Stimulated activated naive B cell treated with anti-CD40 and anti-IgM and Interleukin-4, amounts not matched to agents 10 μg/mL and 1 μg/mL and 100 μg/mL, for 72 hours (primary cell): ENCODE measurements around the gene SPNS1.
"Not testable (repeated sequence)": the region's sequence is repeated elsewhere in the genome, so short reads cannot be mapped to it uniquely, and the experiment has no call there.

Experiments used
- ATAC-seq, 2 donors: fragments of 150-1000 bp; cut with Tn5 transposase; replicated peaks; 2 replicates each; pipeline ENCODE4 v1.10.0; 2021; ENCODE audit warnings: moderate library complexity in 1 of 2
- DNase-seq: peaks from one replicate; pipeline ENCODE4 v3.0.0; 2021
- H3K27ac Mint-ChIP-seq: one replicate; pipeline ENCODE4 v1.8.0; 2022; ENCODE audit warnings: mild to moderate bottlenecking, mixed read lengths
- H3K27me3 Mint-ChIP-seq, 2 donors: one replicate each; pipeline ENCODE4 v1.8.0; 2022; ENCODE audit warnings: mixed read lengths in 2 of 2
- H3K36me3 Mint-ChIP-seq, 2 donors: one replicate each; pipeline ENCODE4 v1.8.0; 2022; ENCODE audit warnings: mixed read lengths in 2 of 2, mild to moderate bottlenecking in 1 of 2
- H3K4me1 Mint-ChIP-seq, 2 donors: one replicate each; pipeline ENCODE4 v1.8.0; 2022; ENCODE audit warnings: mixed read lengths in 2 of 2, mild to moderate bottlenecking in 1 of 2
- H3K4me3 Mint-ChIP-seq, 2 donors: one replicate each; pipeline ENCODE4 v1.8.0; 2022; ENCODE audit warnings: mild to moderate bottlenecking in 2 of 2, mixed read lengths in 2 of 2, moderate library complexity in 1 of 2
- H3K9me3 Mint-ChIP-seq, 2 donors: one replicate each; pipeline ENCODE4 v1.8.0; 2022; ENCODE audit warnings: mixed read lengths in 2 of 2, mild to moderate bottlenecking in 1 of 2

The SPNS1 gene

DNA sequence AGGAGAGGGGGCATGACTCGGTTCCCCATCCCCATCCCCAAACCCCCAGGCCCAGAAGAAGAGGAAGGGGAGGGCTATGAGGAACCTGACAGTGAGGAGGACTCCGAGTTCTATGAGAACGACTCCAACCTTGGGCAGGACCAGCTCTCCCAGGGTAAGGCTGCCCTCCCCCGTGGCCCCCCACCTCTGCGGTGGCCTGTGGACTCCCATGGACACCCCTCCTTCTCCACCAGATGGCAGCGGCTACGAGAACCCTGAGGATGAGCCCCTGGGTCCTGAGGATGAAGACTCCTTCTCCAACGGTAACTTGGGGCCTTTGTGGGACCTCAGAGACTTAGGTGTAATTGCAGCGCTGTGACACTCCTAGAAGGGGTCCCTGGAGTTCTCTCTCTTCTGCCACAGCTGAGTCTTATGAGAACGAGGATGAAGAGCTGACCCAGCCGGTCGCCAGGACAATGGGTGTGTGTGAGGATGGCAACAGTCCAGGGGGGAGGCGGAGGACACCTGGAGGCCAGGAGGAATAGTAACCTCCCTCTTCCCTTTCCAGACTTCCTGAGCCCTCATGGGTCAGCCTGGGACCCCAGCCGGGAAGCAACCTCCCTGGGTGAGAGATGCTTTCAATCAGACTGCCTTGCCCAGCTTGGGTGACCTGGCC lies 37.2 kb upstream of the SPNS1 start:
- no peak for DNase-seq
- Mint-ChIP-seq H3K36me3 (peaks cover 54 to 55% of the 10 kb centered on the region in 2 donors), H3K4me3 (no peak overlapping the region), H3K27ac (peak overlapping the region; percentile 60), H3K4me1 (peaks cover 36 to 68% of the 10 kb centered on the region in 2 donors), H3K27me3 (no peaks in the 10 kb centered on the region), H3K9me3 (peaks cover 0 to 6% of the 10 kb centered on the region in 2 donors)
- no peak for ATAC-seq

- H3K36me3 Mint-ChIP-seq, result peaks cover 47 to 50% of the 10 kb centered on the region in 2 donors
- H3K27ac Mint-ChIP-seq, result no peak overlapping the region
- peaks cover 0 to 6% of the 10 kb centered on the region in 2 donors for H3K9me3 Mint-ChIP-seq
- no peak overlapping the region for H3K4me3 Mint-ChIP-seq
- no peak for DNase-seq
- H3K27me3 Mint-ChIP-seq, result no peaks in the 10 kb centered on the region
- H3K4me1 Mint-ChIP-seq, result peaks cover 36 to 59% of the 10 kb centered on the region in 2 donors
- no peak for ATAC-seq
These were observed 35.9 kb upstream of the SPNS1 start for GRCh38 chr16:28938721-28939120.

DNA sequence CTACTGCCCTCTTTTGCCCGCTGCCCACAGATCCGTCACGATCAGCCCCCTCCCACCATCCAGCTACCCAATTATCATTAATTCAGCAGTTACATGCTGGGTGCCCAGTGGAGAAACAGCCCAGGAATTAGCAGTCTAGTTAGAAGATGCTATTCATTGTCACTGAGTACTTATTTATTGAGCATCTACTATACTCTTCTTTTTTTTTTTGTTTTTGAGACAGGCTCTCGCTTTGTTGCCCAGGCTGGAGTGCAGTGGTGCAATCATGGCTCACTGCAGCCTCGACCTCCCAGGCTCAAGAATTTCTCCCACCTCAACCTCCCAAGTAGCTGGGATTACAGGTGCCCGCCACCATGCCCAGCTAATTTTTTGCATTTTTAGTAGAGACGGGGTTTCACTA lies 34.8 kb upstream of the SPNS1 start:
- Mint-ChIP-seq H3K36me3 (peaks cover 39 to 41% of the 10 kb centered on the region in 2 donors), H3K4me1 (peaks cover 30 to 52% of the 10 kb centered on the region in 2 donors)
- H3K4me3 Mint-ChIP-seq, ATAC-seq, H3K27me3 Mint-ChIP-seq, DNase-seq, H3K9me3 Mint-ChIP-seq, H3K27ac Mint-ChIP-seq: not testable (repeated sequence)

- Mint-ChIP-seq H3K4me1 (peaks cover 17 to 29% of the 10 kb centered on the region in 2 donors), H3K36me3 (peaks cover 10 to 13% of the 10 kb centered on the region in 2 donors), H3K4me3 (no peak overlapping the region), H3K27me3 (no peaks in the 10 kb centered on the region), H3K27ac (no peak overlapping the region), H3K9me3 (no peaks in the 10 kb centered on the region)
- DNase-seq (no peak), ATAC-seq (no peak)
These were observed 31.3 kb upstream of the SPNS1 start for GRCh38 chr16:28943281-28943680.

GRCh38 chr16:28946681-28947080 lies 27.9 kb upstream of the SPNS1 start:
- ATAC-seq, result no peak
- Mint-ChIP-seq H3K4me3 (no peak overlapping the region), H3K27ac (no peak overlapping the region), H3K27me3 (no peaks in the 10 kb centered on the region), H3K4me1 (peaks cover 12 to 30% of the 10 kb centered on the region in 2 donors), H3K9me3 (no peaks in the 10 kb centered on the region), H3K36me3 (peaks cover 4% of the 10 kb centered on the region in 2 donors)
- DNase-seq, result no peak

DNA sequence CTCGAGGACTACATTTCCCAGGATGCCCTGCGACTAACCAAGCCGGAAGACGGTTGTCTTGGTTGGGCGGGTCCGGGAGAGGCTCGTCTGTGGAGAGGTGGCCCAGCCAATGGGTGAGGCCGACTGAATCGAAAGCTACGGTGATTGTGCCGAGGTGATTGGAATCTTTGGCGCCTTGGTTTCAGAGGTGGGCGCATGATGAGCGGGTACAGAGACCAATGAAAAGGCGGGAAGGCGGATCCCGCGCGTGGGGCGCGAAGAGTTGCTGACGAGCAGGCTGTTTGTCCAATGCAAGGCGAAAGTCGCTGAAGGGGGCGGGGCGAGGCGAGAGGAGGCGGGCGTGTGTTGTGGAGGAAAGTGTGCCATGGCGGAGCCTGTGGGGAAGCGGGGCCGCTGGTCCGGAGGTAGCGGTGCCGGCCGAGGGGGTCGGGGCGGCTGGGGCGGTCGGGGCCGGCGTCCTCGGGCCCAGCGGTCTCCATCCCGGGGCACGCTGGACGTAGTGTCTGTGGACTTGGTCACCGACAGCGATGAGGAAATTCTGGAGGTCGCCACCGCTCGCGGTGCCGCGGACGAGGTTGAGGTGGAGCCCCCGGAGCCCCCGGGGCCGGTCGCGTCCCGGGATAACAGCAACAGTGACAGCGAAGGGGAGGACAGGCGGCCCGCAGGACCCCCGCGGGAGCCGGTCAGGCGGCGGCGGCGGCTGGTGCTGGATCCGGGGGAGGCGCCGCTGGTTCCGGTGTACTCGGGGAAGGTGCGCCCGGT lies 23.7 kb upstream of the SPNS1 start, which contains the start of gene NFATC2IP:
TSS of gene NFATC2IP (plus strand) at position 290 of the 762 bp plus-strand sequence. CDS start at position 365, 75 bp downstream.
- Mint-ChIP-seq H3K27me3 (no peaks in the 10 kb centered on the region), H3K27ac (peak within 1 kb of the TSS; percentile 91), H3K4me1 (peaks cover 14 to 24% of the 10 kb centered on the region in 2 donors), H3K9me3 (no peaks in the 10 kb centered on the region), H3K4me3 (peak within 1 kb of the TSS; percentile 87 to 89), H3K36me3 (peaks cover 13 to 16% of the 10 kb centered on the region in 2 donors)
- ATAC-seq (peak; percentile 96 to 97), DNase-seq (peak; percentile 100)

GRCh38 chr16:28951410-28951943 lies 23.1 kb upstream of the SPNS1 start:
- peaks cover 18 to 21% of the 10 kb centered on the region in 2 donors for H3K36me3 Mint-ChIP-seq
- no peaks in the 10 kb centered on the region for H3K27me3 Mint-ChIP-seq
- DNase-seq (no peak), ATAC-seq (no peak)
- no peaks in the 10 kb centered on the region for H3K9me3 Mint-ChIP-seq
- peak overlapping the region; percentile 91 for H3K27ac Mint-ChIP-seq
- peak overlapping the region; percentile 87 to 89 for H3K4me3 Mint-ChIP-seq
- peaks cover 12 to 21% of the 10 kb centered on the region in 2 donors for H3K4me1 Mint-ChIP-seq

- Mint-ChIP-seq H3K27me3 (no peaks in the 10 kb centered on the region), H3K27ac (no peak overlapping the region), H3K36me3 (peaks cover 40 to 49% of the 10 kb centered on the region in 2 donors), H3K9me3 (no peaks in the 10 kb centered on the region), H3K4me1 (peaks cover 0 to 6% of the 10 kb centered on the region in 2 donors), H3K4me3 (no peak overlapping the region)
- no peak for DNase-seq
- no peak for ATAC-seq
These were observed 16.4 kb upstream of the SPNS1 start for GRCh38 chr16:28958216-28958615.

DNA sequence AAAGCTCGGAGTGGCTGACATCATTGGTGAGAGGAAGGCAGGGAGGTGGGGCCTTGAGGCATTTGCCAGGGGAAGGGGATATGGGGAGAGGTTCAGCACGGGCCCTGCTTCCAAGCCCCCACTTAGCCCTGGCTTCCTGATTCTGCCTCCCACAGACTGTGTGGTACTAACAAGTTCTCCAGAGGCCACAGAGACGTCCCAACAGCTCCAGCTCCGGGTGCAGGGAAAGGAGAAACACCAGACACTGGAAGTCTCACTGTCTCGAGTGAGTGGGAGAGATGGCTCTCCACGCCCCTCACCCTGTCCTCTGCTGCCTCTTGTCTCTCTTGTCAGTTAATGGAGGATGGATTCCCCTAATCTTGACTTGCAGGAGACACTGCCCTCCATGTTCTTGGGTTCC lies 15.7 kb upstream of the SPNS1 start:
- no peak for ATAC-seq
- DNase-seq, result no peak
- Mint-ChIP-seq H3K9me3 (no peaks in the 10 kb centered on the region), H3K4me1 (peaks cover 2 to 6% of the 10 kb centered on the region in 2 donors), H3K27me3 (no peaks in the 10 kb centered on the region), H3K27ac (no peak overlapping the region), H3K36me3 (peaks cover 45 to 55% of the 10 kb centered on the region in 2 donors), H3K4me3 (no peak overlapping the region)

DNA sequence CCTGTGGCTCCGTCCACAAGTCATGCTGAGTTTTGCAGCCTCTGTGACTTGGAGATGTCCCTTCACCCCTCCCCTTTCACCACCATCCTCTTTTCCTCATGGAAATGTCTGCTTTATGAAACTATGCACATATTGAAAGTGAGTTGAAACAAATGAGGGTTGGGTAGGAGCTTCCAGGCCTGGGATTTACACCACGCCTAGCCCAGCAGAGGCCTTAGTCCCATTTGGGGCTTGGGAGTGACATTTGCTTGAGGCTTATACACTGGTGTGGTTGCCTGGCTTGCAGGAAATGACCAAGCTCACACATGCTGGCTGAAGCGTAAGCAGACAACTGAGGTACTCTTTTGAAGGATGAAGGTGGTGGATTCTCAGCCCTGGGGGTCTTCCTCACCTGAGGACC lies 10.5 kb upstream of the SPNS1 start:
- H3K9me3 Mint-ChIP-seq, result no peaks in the 10 kb centered on the region
- no peak overlapping the region for H3K4me3 Mint-ChIP-seq
- DNase-seq, result no peak
- peaks cover 38 to 45% of the 10 kb centered on the region in 2 donors for H3K36me3 Mint-ChIP-seq
- H3K27ac Mint-ChIP-seq, result no peak overlapping the region
- H3K4me1 Mint-ChIP-seq, result peaks cover 2 to 6% of the 10 kb centered on the region in 2 donors
- no peak for ATAC-seq
- no peaks in the 10 kb centered on the region for H3K27me3 Mint-ChIP-seq

DNA sequence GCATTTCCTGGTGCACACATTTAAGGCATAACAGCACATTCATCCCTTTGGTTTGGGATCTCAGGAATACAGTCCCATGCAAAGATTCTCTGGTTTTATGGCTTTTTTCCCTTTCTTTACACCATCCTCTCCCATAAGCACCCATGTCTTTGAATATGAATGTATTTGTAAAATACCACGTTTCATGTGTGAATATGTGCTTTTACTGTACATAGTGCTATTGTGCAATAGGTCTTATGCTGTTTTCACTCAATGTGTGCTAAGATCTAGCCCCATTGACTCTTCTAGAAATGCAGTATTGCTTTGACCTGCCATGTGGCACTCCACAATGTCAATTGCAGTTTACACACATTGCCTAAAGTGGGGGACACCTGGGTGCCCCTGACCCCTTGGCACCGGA lies 10.1 kb upstream of the SPNS1 start:
- H3K36me3 Mint-ChIP-seq, result peaks cover 38 to 42% of the 10 kb centered on the region in 2 donors
- no peak for ATAC-seq

GRCh38 chr16:28967156-28967555 lies 7.4 kb upstream of the SPNS1 start:
- ATAC-seq, result no peak
- Mint-ChIP-seq H3K4me1 (peaks cover 0 to 2% of the 10 kb centered on the region in 2 donors), H3K27ac (no peak overlapping the region), H3K9me3 (no peaks in the 10 kb centered on the region), H3K4me3 (no peak overlapping the region), H3K27me3 (no peaks in the 10 kb centered on the region), H3K36me3 (peaks cover 26 to 27% of the 10 kb centered on the region in 2 donors)
- DNase-seq, result no peak

More for the DNA sequence above, 10.1 kb upstream of the SPNS1 start:
- Mint-ChIP-seq H3K27me3 (no peaks in the 10 kb centered on the region), H3K4me1 (peaks cover 2 to 6% of the 10 kb centered on the region in 2 donors), H3K4me3 (no peak overlapping the region), H3K27ac (no peak overlapping the region), H3K9me3 (no peaks in the 10 kb centered on the region)
- no peak for DNase-seq

DNA sequence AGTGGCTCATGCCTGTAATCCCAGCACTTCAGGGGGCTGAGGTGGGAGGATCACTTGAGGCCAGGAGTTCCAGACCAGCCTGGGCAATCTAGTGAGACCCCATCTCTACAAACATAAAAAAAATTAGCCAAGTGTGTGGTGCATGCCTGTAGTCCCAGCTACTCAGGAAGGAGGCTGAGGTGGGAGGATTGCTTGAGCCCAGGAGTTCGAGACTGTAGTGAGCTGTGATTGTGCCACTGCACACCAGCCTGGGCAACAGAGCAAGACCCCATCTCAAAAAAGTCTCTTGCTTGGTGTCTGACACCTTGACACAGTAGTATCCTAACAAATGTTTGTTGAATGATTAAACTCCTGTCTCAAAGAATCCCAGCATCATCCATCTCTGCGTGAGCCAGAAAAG lies 4.9 kb upstream of the SPNS1 start:
- not testable (repeated sequence) for ATAC-seq, H3K27ac Mint-ChIP-seq, H3K4me1 Mint-ChIP-seq, H3K4me3 Mint-ChIP-seq, H3K27me3 Mint-ChIP-seq, H3K9me3 Mint-ChIP-seq, DNase-seq
- H3K36me3 Mint-ChIP-seq, result peaks cover 15% of the 10 kb centered on the region in 2 donors

- H3K9me3 Mint-ChIP-seq, result no peaks in the 10 kb centered on the region
These were observed 556 bp upstream of the SPNS1 start for GRCh38 chr16:28974007-28974436.

More at GRCh38 chr16:28974007-28974436, 556 bp upstream of the SPNS1 start:
- peak; percentile 14 for DNase-seq
- no peaks in the 10 kb centered on the region for H3K27me3 Mint-ChIP-seq
- H3K4me1 Mint-ChIP-seq, result peaks cover 21 to 42% of the 10 kb centered on the region in 2 donors
- peaks cover 11 to 18% of the 10 kb centered on the region in 2 donors for H3K36me3 Mint-ChIP-seq
- H3K4me3 Mint-ChIP-seq, result peak overlapping the region; percentile 93 to 98
- peak overlapping the region; percentile 100 for H3K27ac Mint-ChIP-seq
- peak; percentile 22 to 30 for ATAC-seq
